Uterus (tissue), 4 donors: ENCODE results near the gene SELPLG. TPM values are rescaled to one million over a fixed set of nuclear protein-coding genes. Genes with fewer than 3 reads are reported as not detected.

Experiments used
- DNase-seq, 2 donors: peaks; one replicate each; pipeline ENCODE4 v3.0.0-alpha.2; 2019 to 2020
- H3K27ac ChIP-seq, 2 donors: fragments of 200-600 bp; sonication (generic); 1 replicate in 1 of 2; 2 replicates in 1 of 2; pipeline ENCODE4 v1.5.1; 2016 to 2018
- H3K27me3 ChIP-seq, 2 donors: fragments of 200-600 bp; sonication (generic); one replicate each; pipeline ENCODE4 v1.5.1; 2018 to 2019; ENCODE audit warnings: control low read depth in 1 of 2
- H3K36me3 ChIP-seq, 2 donors: fragments of 200-600 bp; sonication (generic); one replicate each; pipeline ENCODE4 v1.5.1; 2019; ENCODE audit warnings: control low read depth in 1 of 2
- H3K4me1 ChIP-seq, 2 donors: fragments of 200-600 bp; sonication (generic); one replicate each; pipeline ENCODE4 v1.5.1; 2018 to 2019; ENCODE audit warnings: control low read depth in 1 of 2
- H3K4me3 ChIP-seq, 2 donors: fragments of 200-600 bp; sonication (generic); 1 replicate in 1 of 2; 2 replicates in 1 of 2; pipeline ENCODE4 v1.5.1; 2018 to 2019; ENCODE audit warnings: mild to moderate bottlenecking in 1 of 2
- H3K9me3 ChIP-seq, 2 donors: fragments of 200-600 bp; sonication (generic); one replicate each; pipeline ENCODE4 v1.5.1; 2019; ENCODE audit warnings: control low read depth in 1 of 2
- POLR2A ChIP-seq, 2 donors: fragments of 450-650 bp; IDR thresholded peaks; one replicate each; pipeline ENCODE4 v1.6.1; 2016; ENCODE audit warnings: antibody characterized with exemption in 2 of 2, mild to moderate bottlenecking in 1 of 2, moderate library complexity in 1 of 2
- intact Hi-C: fragments of 100-400 bp; cut with DNase I; formaldehyde crosslinking; loops from one replicate; pipeline ENCODE4 v1.15.1; 2023; ENCODE audit warnings: low total_unique reads
- total RNA-seq, 4 donors: library from RNA; depleted of rRNA in 3 of 4; stranded (reverse); fragments of >200 nt in 3 of 4; gene quantifications; one replicate each; pipeline versions ENCODE4 v1.1.0 to v1.2.4, GENCODE V29; 2014 to 2023
- TF ChIP-seq, protein P1 (sequence below), 4 experiments: fragments of 200-600 bp in 2 of 4; fragments of 450-650 bp in 2 of 4; sonication (generic) in 2 of 4; IDR thresholded peaks; one replicate each; pipeline ENCODE4 v1.5.1; 2016 to 2019; ENCODE audit warnings: antibody characterized with exemption in 4 of 4, mild to moderate bottlenecking in 2 of 4, moderate library complexity in 1 of 4
- donor health status: DM: yes; HTN: yes; CAD: no.

SELPLG gene
- total RNA-seq, 4 donors from 2014 or later, result 1.5 to 6.5 (median 2.9) TPM

DNA sequence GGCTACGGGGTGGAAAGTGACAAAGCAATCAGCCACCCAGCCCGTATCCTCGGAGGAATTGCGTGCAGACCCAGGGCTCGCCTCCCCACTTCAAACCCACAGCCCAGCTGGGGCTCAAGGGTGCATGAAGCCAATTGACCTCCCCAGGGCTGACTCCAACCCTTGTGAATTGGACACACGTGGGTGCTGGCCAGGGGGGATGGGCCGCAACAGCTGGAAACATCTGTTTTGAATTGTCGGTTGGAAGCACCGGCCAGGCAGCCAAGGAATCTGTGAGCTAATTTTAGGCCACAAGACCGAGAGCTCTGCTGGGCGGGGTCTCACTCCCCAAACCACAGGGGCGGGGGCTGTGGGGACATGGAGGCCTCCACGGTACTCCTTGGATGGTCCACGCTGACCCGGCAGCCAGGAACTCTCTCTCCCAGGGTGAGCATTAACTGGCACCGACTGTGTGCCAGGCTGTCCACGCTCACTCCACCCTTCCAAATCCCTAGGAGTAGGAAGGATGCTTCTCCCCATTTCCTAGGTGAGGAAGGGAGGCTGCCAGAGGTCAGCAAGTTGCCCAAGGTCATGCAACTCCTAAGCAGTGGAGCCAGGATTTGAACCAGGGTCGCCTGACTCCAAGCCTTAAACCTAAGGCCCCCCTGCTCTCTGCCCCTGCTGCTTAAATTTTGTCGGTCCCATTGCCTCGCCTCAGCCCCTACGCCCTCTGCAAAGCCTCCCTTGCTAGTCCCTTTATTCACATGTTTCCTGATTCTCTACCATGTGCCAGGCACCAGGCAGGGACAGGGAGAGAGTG lies 24.0 kb downstream of the SELPLG start:
- no peak for TF ChIP-seq POLR2A (IDR thresholded peaks at IDR 0.05)
- TF ChIP-seq, protein P1, sequence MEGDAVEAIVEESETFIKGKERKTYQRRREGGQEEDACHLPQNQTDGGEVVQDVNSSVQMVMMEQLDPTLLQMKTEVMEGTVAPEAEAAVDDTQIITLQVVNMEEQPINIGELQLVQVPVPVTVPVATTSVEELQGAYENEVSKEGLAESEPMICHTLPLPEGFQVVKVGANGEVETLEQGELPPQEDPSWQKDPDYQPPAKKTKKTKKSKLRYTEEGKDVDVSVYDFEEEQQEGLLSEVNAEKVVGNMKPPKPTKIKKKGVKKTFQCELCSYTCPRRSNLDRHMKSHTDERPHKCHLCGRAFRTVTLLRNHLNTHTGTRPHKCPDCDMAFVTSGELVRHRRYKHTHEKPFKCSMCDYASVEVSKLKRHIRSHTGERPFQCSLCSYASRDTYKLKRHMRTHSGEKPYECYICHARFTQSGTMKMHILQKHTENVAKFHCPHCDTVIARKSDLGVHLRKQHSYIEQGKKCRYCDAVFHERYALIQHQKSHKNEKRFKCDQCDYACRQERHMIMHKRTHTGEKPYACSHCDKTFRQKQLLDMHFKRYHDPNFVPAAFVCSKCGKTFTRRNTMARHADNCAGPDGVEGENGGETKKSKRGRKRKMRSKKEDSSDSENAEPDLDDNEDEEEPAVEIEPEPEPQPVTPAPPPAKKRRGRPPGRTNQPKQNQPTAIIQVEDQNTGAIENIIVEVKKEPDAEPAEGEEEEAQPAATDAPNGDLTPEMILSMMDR (IDR thresholded peaks at IDR 0.05), result no peak
- Histone ChIP-seq H3K27ac (peak overlapping the region; percentile 16 to 49), H3K4me1 (peaks cover 0 to 4% of the 10 kb centered on the region in 2 donors), H3K9me3 (no peaks in the 10 kb centered on the region), H3K27me3 (no peaks in the 10 kb centered on the region), H3K4me3 (no peak overlapping the region), H3K36me3 (no peaks in the 10 kb centered on the region)
- intact Hi-C loops, result no loop called here
- DNase-seq, result peak; percentile 79 to 88

DNA sequence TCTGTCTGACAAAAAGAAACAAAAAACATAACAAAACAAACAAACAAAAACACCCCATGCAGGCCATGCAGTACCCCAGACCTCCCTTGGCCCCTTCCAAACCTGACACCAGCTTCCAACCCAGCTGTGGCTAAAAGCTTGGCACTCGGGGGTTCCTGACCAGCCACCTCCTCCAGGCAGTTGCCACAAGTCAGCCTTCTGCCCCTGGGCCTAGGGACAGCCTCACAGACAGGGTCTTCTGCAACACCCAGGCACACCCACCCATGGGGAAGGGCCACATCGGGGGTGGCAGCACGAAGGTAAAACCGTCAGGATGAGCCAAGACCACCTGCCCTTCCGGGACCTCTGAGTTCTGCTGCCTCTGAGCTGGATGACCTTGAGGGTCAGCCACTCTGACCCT lies 25.1 kb downstream of the SELPLG start:
- H3K4me3 ChIP-seq, result no peak overlapping the region
- no peaks in the 10 kb centered on the region for H3K36me3 ChIP-seq
- no peak for DNase-seq
- no peaks in the 10 kb centered on the region for H3K27me3 ChIP-seq
- no peaks in the 10 kb centered on the region for H3K9me3 ChIP-seq
- intact Hi-C loops, result no loop called here
- H3K27ac ChIP-seq, result no peak overlapping the region
- peaks cover 0 to 4% of the 10 kb centered on the region in 2 donors for H3K4me1 ChIP-seq
- TF ChIP-seq, protein P1 (IDR thresholded peaks at IDR 0.05), result no peak
- TF ChIP-seq POLR2A (IDR thresholded peaks at IDR 0.05), result no peak

DNA sequence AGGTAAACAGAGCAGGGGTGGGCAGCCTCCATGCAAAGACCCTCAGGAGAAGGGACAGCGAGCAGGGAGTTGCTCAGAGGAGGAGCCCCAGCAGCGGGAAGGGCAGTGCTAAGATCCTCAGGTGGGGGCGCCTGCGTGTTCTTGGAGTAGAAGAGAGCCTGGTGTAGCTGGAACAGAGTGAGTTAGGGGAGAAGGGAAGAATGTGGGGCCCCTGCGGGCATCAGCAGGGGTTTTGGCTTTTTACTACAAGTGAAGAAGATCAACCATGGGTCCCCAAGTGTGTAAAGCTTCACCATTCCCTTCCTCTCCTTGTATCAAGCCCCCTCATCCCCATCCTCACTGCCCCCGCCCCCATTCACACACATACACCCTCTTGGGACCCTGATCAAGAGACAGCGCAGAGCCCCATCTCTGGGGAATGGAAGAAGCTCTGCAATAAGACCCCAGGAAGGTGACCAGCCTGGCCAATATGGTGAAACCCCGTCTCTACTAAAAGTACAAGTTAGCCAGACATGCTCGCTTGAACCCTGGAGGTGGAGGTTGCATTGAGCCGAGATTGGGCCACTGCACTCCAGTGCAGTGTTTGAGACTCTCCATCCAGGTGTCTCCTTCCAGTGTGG lies 25.6 kb downstream of the SELPLG start:
- no peak overlapping the region for H3K27ac ChIP-seq
- intact Hi-C loops, result no loop called here
- peaks cover 0 to 4% of the 10 kb centered on the region in 2 donors for H3K4me1 ChIP-seq
- no peaks in the 10 kb centered on the region for H3K36me3 ChIP-seq
- no peaks in the 10 kb centered on the region for H3K9me3 ChIP-seq
- no peak overlapping the region for H3K4me3 ChIP-seq
- no peaks in the 10 kb centered on the region for H3K27me3 ChIP-seq
- TF ChIP-seq, protein P1 (IDR thresholded peaks at IDR 0.05), result no peak
- TF ChIP-seq POLR2A (IDR thresholded peaks at IDR 0.05), result no peak
- no peak for DNase-seq

DNA sequence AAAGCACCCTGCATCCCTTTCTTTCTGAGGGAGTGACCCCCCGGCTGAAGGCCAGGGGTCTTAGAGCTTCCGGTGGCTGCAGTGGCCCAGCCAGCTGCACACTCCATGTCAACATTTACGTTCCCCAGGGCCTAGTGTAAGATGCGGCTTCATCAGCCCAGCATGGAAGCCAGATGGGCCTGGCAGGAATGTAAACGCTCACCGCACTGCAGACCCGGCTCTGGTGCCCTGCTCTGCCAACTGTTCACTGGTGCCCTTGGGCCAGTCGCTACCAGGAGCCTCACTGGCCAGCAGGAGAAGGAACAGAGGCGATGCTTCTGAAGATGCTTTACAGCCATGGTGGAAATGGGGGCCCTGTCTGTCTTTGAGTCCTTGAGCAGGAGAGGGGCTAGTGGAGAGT lies 27.2 kb downstream of the SELPLG start:
- Histone ChIP-seq H3K9me3 (no peaks in the 10 kb centered on the region), H3K4me1 (peaks cover 0 to 4% of the 10 kb centered on the region in 2 donors), H3K4me3 (no peak overlapping the region), H3K27me3 (no peaks in the 10 kb centered on the region), H3K27ac (no peak overlapping the region), H3K36me3 (no peaks in the 10 kb centered on the region)
- TF ChIP-seq, protein P1 (IDR thresholded peaks at IDR 0.05), result no peak
- TF ChIP-seq POLR2A (IDR thresholded peaks at IDR 0.05), result no peak
- intact Hi-C loops, result no loop called here
- no peak for DNase-seq
